HUES6 (cell line): ENCODE results near the gene FSTL4.

Experiments used
- H3K27ac ChIP-seq: 2 replicates; pipeline ENCODE4 v1.7.0; 2013; ENCODE audit warnings: low read depth, mild to moderate bottlenecking, low read length, inconsistent platforms
- H3K27me3 ChIP-seq: 2 replicates; pipeline ENCODE4 v1.6.1; 2013; ENCODE audit warnings: low read length; ENCODE audit not compliant: control insufficient read depth, insufficient read depth
- H3K36me3 ChIP-seq: 2 replicates; pipeline ENCODE4 v1.6.1; 2013; ENCODE audit warnings: low read length; ENCODE audit not compliant: control insufficient read depth, insufficient read depth
- H3K4me1 ChIP-seq: 2 replicates; pipeline ENCODE4 v1.6.1; 2013; ENCODE audit warnings: low read length; ENCODE audit not compliant: control insufficient read depth, insufficient read depth
- H3K4me3 ChIP-seq: 2 replicates; pipeline ENCODE4 v1.5.1; 2013; ENCODE audit warnings: low read depth, low read length
- H3K9ac ChIP-seq: one replicate; pipeline ENCODE4 v1.6.1; 2013; ENCODE audit warnings: mild to moderate bottlenecking, low read length
- H3K9me3 ChIP-seq: 2 replicates; pipeline ENCODE4 v1.6.1; 2013; ENCODE audit warnings: low read depth, low read length; ENCODE audit not compliant: control insufficient read depth, insufficient read depth

FSTL4 gene

GRCh38 chr5:133410335-133410828 is 202.0 kb downstream of the FSTL4 start:
- Histone ChIP-seq H3K4me1 (peaks cover 8% of the 10 kb centered on the region; the same call in 1 of the 2 replicates), H3K27ac (no peak overlapping the region), H3K27me3 (no peaks in the 10 kb centered on the region), H3K36me3 (no peaks in the 10 kb centered on the region), H3K9me3 (no peaks in the 10 kb centered on the region), H3K4me3 (no peak overlapping the region), H3K9ac (no peak overlapping the region)

- Histone ChIP-seq H3K36me3 (no peaks in the 10 kb centered on the region), H3K9ac (no peak overlapping the region), H3K9me3 (no peaks in the 10 kb centered on the region), H3K4me3 (no peak overlapping the region), H3K27ac (no peak overlapping the region), H3K27me3 (no peaks in the 10 kb centered on the region), H3K4me1 (peaks cover 8% of the 10 kb centered on the region; the same call in 1 of the 2 replicates)
Measured at GRCh38 chr5:133409210-133409674, 203.1 kb downstream of the FSTL4 start.

- Histone ChIP-seq H3K4me1 (peaks cover 8% of the 10 kb centered on the region; the same call in 1 of the 2 replicates), H3K27me3 (no peaks in the 10 kb centered on the region), H3K9me3 (no peaks in the 10 kb centered on the region), H3K27ac (no peak overlapping the region), H3K36me3 (no peaks in the 10 kb centered on the region), H3K9ac (no peak overlapping the region), H3K4me3 (no peak overlapping the region)
Measured at GRCh38 chr5:133408322-133408721, 204.0 kb downstream of the FSTL4 start.

- Histone ChIP-seq H3K4me1 (peaks cover 9% of the 10 kb centered on the region; the same call in 1 of the 2 replicates), H3K36me3 (no peaks in the 10 kb centered on the region), H3K9me3 (no peaks in the 10 kb centered on the region), H3K9ac (no peak overlapping the region), H3K27me3 (no peaks in the 10 kb centered on the region), H3K4me3 (no peak overlapping the region), H3K27ac (no peak overlapping the region)
Measured at GRCh38 chr5:133406977-133407632, 205.2 kb downstream of the FSTL4 start.

GRCh38 chr5:133406208-133406976 is 205.9 kb downstream of the FSTL4 start:
- Histone ChIP-seq H3K27me3 (no peaks in the 10 kb centered on the region), H3K36me3 (no peaks in the 10 kb centered on the region), H3K9ac (no peak overlapping the region), H3K4me3 (no peak overlapping the region), H3K4me1 (peaks cover 16% of the 10 kb centered on the region), H3K27ac (no peak overlapping the region), H3K9me3 (no peaks in the 10 kb centered on the region)

- Histone ChIP-seq H3K36me3 (no peaks in the 10 kb centered on the region), H3K4me3 (no peak overlapping the region), H3K27me3 (no peaks in the 10 kb centered on the region), H3K4me1 (peaks cover 26% of the 10 kb centered on the region), H3K27ac (no peak overlapping the region), H3K9ac (no peak overlapping the region), H3K9me3 (no peaks in the 10 kb centered on the region)
Measured at GRCh38 chr5:133405275-133406034, 206.9 kb downstream of the FSTL4 start.

- Histone ChIP-seq H3K36me3 (no peaks in the 10 kb centered on the region), H3K4me3 (no peak overlapping the region), H3K27me3 (no peaks in the 10 kb centered on the region), H3K4me1 (peaks cover 29% of the 10 kb centered on the region), H3K9ac (no peak overlapping the region), H3K9me3 (no peaks in the 10 kb centered on the region), H3K27ac (no peak overlapping the region)
Measured at GRCh38 chr5:133404724-133405123, 207.6 kb downstream of the FSTL4 start.

- H3K4me3 ChIP-seq = no peak overlapping the region
- no peaks in the 10 kb centered on the region for H3K9me3 ChIP-seq
- no peaks in the 10 kb centered on the region for H3K27me3 ChIP-seq
- H3K9ac ChIP-seq = no peak overlapping the region
- peaks cover 29% of the 10 kb centered on the region for H3K4me1 ChIP-seq
- H3K36me3 ChIP-seq = no peaks in the 10 kb centered on the region
- H3K27ac ChIP-seq = no peak overlapping the region
Measured at GRCh38 chr5:133403741-133404364, 208.5 kb downstream of the FSTL4 start.

- Histone ChIP-seq H3K9me3 (no peaks in the 10 kb centered on the region), H3K9ac (no peak overlapping the region), H3K4me1 (peaks cover 21% of the 10 kb centered on the region), H3K4me3 (no peak overlapping the region), H3K27me3 (no peaks in the 10 kb centered on the region), H3K36me3 (no peaks in the 10 kb centered on the region), H3K27ac (no peak overlapping the region)
Measured at GRCh38 chr5:133402775-133403174, 209.6 kb downstream of the FSTL4 start.

- Histone ChIP-seq H3K27ac (no peak overlapping the region), H3K36me3 (no peaks in the 10 kb centered on the region), H3K4me1 (peaks cover 24% of the 10 kb centered on the region), H3K27me3 (no peaks in the 10 kb centered on the region), H3K4me3 (no peak overlapping the region), H3K9ac (no peak overlapping the region), H3K9me3 (no peaks in the 10 kb centered on the region)
Measured at GRCh38 chr5:133401731-133402347, 210.5 kb downstream of the FSTL4 start.
